Suprapubic skin (tissue), 4 donors: ENCODE data around the gene KCTD5. TPM values are rescaled to one million over a fixed set of nuclear protein-coding genes. Genes with fewer than 3 reads are reported as not detected.

Experiments
- DNase-seq, 2 donors: peaks; one replicate each; pipeline ENCODE4 v3.0.0-alpha.2; 2019; ENCODE audit warnings: low spot score in 2 of 2
- H3K27ac ChIP-seq: fragments of 200-600 bp; sonication (generic); one replicate; pipeline ENCODE4 v1.5.1; 2019
- H3K27me3 ChIP-seq: fragments of 200-600 bp; sonication (generic); one replicate; pipeline ENCODE4 v1.5.1; 2019
- H3K36me3 ChIP-seq: fragments of 200-600 bp; sonication (generic); one replicate; pipeline ENCODE4 v1.5.1; 2019
- H3K4me1 ChIP-seq: fragments of 200-600 bp; sonication (generic); one replicate; pipeline ENCODE4 v1.5.1; 2019
- H3K4me3 ChIP-seq: fragments of 200-600 bp; sonication (generic); one replicate; pipeline ENCODE4 v1.5.1; 2019; ENCODE audit warnings: mild to moderate bottlenecking
- H3K9me3 ChIP-seq: fragments of 200-600 bp; sonication (generic); one replicate; pipeline ENCODE4 v1.5.1; 2019
- EP300 ChIP-seq: sonication (generic); formaldehyde crosslinking; IDR thresholded peaks from one replicate; pipeline ENCODE4 v1.6.1; 2017; ENCODE audit warnings: antibody characterized with exemption
- POLR2A ChIP-seq, 2 donors: fragments of 450-650 bp; IDR thresholded peaks; one replicate each; pipeline ENCODE4 v1.6.1; 2017; ENCODE audit warnings: antibody characterized with exemption in 2 of 2, mild to moderate bottlenecking in 2 of 2, moderate library complexity in 2 of 2
- POLR2AphosphoS5 ChIP-seq, 3 donors: sonication (generic); formaldehyde crosslinking; IDR thresholded peaks; one replicate each; pipeline ENCODE4 v1.6.1; 2017; ENCODE audit warnings: antibody characterized with exemption in 3 of 3
- WGBS: methylation state at CpG from one replicate; pipeline ENCODE4 v1.1.5; 2018; 5-methylcytosine and 5-hydroxymethylcytosine counted together
- total RNA-seq, 4 donors: library from RNA; depleted of rRNA; stranded (reverse); fragments of >200 nt; gene quantifications; one replicate each; pipeline ENCODE4 v1.1.0, GENCODE V29; 2016
- TF ChIP-seq, protein P1 (sequence below), 2 donors: fragments of 200-600 bp in 1 of 2; fragments of 450-650 bp in 1 of 2; sonication (generic) in 1 of 2; IDR thresholded peaks; one replicate each; pipeline ENCODE4 v1.5.1; 2016 to 2019; ENCODE audit warnings: antibody characterized with exemption in 2 of 2, mild to moderate bottlenecking in 1 of 2, moderate library complexity in 1 of 2

The KCTD5 gene
- total RNA-seq, 4 donors from 2014 or later, result 46.3 to 84.4 (median 53.0) TPM

GRCh38 chr16:2745116-2745890, 63.0 kb downstream of the KCTD5 start:
- Histone ChIP-seq H3K4me3 (no peak overlapping the region), H3K36me3 (no peaks in the 10 kb centered on the region), H3K9me3 (no peaks in the 10 kb centered on the region), H3K27me3 (peaks cover under 1% of the 10 kb centered on the region), H3K4me1 (no peaks in the 10 kb centered on the region), H3K27ac (no peak overlapping the region)
- no peak for DNase-seq
- 66% methylated on average over 11 of the region's 15 CpGs for WGBS
- TF ChIP-seq, protein P1, sequence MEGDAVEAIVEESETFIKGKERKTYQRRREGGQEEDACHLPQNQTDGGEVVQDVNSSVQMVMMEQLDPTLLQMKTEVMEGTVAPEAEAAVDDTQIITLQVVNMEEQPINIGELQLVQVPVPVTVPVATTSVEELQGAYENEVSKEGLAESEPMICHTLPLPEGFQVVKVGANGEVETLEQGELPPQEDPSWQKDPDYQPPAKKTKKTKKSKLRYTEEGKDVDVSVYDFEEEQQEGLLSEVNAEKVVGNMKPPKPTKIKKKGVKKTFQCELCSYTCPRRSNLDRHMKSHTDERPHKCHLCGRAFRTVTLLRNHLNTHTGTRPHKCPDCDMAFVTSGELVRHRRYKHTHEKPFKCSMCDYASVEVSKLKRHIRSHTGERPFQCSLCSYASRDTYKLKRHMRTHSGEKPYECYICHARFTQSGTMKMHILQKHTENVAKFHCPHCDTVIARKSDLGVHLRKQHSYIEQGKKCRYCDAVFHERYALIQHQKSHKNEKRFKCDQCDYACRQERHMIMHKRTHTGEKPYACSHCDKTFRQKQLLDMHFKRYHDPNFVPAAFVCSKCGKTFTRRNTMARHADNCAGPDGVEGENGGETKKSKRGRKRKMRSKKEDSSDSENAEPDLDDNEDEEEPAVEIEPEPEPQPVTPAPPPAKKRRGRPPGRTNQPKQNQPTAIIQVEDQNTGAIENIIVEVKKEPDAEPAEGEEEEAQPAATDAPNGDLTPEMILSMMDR (IDR thresholded peaks at IDR 0.05), result no peak
- TF ChIP-seq EP300 (no peak), POLR2AphosphoS5 (IDR thresholded peaks at IDR 0.05) (no peak), POLR2A (IDR thresholded peaks at IDR 0.05) (no peak)

DNA sequence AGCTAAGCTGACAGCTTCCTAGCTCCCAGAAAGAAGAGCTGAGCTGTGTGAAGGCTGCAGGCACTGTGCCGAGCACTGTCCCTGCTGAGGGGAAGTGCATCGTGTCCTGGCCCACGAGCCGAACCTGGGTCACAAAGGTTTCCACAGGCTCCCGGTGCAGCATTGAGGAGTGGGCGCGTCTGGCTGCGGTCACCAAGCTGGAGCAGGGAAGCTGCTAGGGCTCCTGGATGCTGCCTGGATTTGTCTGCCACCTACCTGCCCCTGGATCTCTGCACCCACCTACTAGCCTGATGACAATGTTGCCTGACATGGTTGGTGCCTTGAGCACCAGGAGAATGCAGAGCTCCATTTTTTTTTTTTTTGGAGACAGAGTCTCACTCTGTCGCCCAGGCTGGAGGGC, 63.6 kb downstream of the KCTD5 start:
- no peak for DNase-seq
- Histone ChIP-seq H3K27ac (no peak overlapping the region), H3K36me3 (no peaks in the 10 kb centered on the region), H3K4me3 (no peak overlapping the region), H3K27me3 (no peaks in the 10 kb centered on the region), H3K9me3 (no peaks in the 10 kb centered on the region), H3K4me1 (no peaks in the 10 kb centered on the region)
- TF ChIP-seq EP300 (no peak), POLR2AphosphoS5 (IDR thresholded peaks at IDR 0.05) (no peak), POLR2A (IDR thresholded peaks at IDR 0.05) (no peak)
- TF ChIP-seq, protein P1 (IDR thresholded peaks at IDR 0.05), result no peak
- 94% methylated on average over 4 of the region's 9 CpGs for WGBS

DNA sequence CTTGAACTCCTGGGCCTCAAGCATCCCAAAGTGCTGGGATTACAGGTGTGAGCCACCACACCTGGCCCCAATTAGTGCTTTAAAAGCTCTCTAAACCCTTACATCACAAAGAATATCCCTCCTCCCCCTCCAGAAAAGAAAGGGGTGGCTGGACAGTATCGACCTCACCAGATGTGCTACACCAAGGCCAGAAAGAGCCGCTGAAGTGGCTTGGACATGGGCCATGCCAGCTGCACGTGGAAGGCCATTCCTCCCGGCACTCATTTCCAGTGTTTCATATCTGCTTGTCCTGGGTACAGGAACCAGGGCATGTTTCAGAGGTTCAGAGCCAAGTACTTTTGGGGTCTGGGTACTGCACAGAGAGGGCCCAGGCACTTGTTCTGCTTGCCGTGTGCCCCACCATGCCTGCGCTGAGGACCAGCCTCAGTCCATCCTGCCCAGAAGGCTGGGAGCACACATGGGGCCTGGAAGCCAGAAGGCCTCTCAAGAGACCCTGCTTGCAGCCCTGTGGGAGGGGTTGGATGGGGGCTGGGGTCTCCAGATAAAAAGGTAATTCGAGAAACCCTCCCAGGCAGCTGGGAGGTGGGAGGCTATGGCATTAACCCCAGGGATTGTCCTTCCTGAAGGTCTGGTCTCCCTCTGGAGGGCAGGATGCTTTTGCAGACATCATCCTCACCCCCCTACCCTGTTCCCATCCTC, 66.6 kb downstream of the KCTD5 start:
- Histone ChIP-seq H3K36me3 (no peaks in the 10 kb centered on the region), H3K4me3 (no peak overlapping the region), H3K27me3 (no peaks in the 10 kb centered on the region), H3K4me1 (peaks cover 11% of the 10 kb centered on the region), H3K9me3 (no peaks in the 10 kb centered on the region), H3K27ac (no peak overlapping the region)
- no peak for DNase-seq
- 80% methylated on average over 5 of the region's 7 CpGs for WGBS
- TF ChIP-seq EP300 (no peak), POLR2A (IDR thresholded peaks at IDR 0.05) (no peak), POLR2AphosphoS5 (IDR thresholded peaks at IDR 0.05) (no peak)
- TF ChIP-seq, protein P1 (IDR thresholded peaks at IDR 0.05), result no peak

GRCh38 chr16:2749476-2749875, 67.2 kb downstream of the KCTD5 start:
- WGBS, result 99% methylated on average over 5 of the region's 5 CpGs
- no peak overlapping the region for H3K27ac ChIP-seq
- H3K36me3 ChIP-seq, result no peaks in the 10 kb centered on the region
- TF ChIP-seq EP300, result no peak
- no peak for TF ChIP-seq POLR2AphosphoS5 (IDR thresholded peaks at IDR 0.05)
- TF ChIP-seq, protein P1 (IDR thresholded peaks at IDR 0.05), result no peak
- TF ChIP-seq POLR2A (IDR thresholded peaks at IDR 0.05), result no peak
- H3K4me1 ChIP-seq, result peaks cover 17% of the 10 kb centered on the region
- H3K27me3 ChIP-seq, result no peaks in the 10 kb centered on the region
- no peaks in the 10 kb centered on the region for H3K9me3 ChIP-seq
- H3K4me3 ChIP-seq, result no peak overlapping the region
- DNase-seq, result no peak

DNA sequence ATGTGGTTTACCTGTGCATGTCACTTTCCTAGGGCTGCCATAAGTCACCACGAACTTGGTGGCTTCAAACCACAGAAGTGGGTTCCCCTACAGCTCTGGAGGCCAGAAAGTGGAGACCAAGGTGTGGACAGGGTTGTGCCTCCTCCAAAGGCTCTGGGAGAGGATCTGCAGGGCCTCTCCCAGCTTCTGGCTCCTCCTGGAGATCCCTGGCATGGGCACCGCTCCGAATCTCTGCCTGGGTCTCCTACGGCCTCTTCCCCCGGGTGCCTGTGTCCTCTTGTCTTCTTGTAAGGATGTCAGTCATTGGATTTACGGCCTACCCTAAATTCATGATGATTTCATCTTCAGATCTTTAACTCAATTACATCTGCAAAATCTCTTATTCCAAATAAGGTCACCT, 67.6 kb downstream of the KCTD5 start:
- WGBS, result 84% methylated on average over 6 of the region's 6 CpGs
- Histone ChIP-seq H3K36me3 (no peaks in the 10 kb centered on the region), H3K27ac (no peak overlapping the region), H3K4me3 (no peak overlapping the region), H3K27me3 (no peaks in the 10 kb centered on the region), H3K9me3 (no peaks in the 10 kb centered on the region), H3K4me1 (peaks cover 21% of the 10 kb centered on the region)
- no peak for DNase-seq
- TF ChIP-seq POLR2AphosphoS5 (IDR thresholded peaks at IDR 0.05), result no peak
- no peak for TF ChIP-seq EP300
- TF ChIP-seq, protein P1 (IDR thresholded peaks at IDR 0.05), result no peak
- TF ChIP-seq POLR2A (IDR thresholded peaks at IDR 0.05), result no peak
